ENCODE results near the gene STAG1.

- no peak for TF ChIP-seq CTCF (IDR thresholded peaks at IDR 0.05)
- no peak for TF ChIP-seq POLR2A (IDR thresholded peaks at IDR 0.05)
Observed at GRCh38 chr3:136731274-136731884, 20.8 kb downstream of the STAG1 start.

Measured in tibial nerve (tissue), 3 donors.